KG1 (cell line): ENCODE measurements around the gene STX10.

ENCODE experiments used
- DNase-seq: peaks from one replicate; lab custom pipeline; 2025; lab: John Stamatoyannopoulos, UW

Gene STX10

DNA sequence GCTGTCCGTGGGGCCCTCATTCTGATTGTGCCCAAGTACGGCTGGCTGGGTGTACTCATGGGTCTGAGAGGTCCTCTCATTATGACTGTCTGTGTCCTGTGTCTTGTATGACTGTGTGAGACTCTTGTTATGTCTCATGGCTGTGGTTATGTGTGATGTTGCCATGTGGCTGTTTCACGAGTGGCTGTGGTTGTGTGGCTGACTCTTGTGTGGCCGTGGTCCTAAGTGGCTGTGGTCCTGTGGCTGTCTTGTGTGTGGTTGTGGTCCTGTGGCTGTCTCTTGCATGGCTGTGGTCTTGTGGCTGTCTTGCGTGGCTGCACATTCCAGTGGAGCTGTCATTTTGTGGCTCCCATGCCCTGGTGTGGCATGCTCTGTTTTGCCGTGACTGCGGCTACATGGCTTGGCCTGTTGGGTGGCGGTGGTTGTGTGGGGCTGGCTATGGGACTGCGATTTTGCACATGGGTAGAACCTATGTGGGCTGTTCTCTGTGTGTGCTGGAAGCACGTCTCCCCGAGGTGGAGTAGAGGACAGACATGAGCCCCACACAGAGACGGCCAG lies 50.1 kb downstream of the STX10 start:
- peak; percentile 78 for DNase-seq

DNA sequence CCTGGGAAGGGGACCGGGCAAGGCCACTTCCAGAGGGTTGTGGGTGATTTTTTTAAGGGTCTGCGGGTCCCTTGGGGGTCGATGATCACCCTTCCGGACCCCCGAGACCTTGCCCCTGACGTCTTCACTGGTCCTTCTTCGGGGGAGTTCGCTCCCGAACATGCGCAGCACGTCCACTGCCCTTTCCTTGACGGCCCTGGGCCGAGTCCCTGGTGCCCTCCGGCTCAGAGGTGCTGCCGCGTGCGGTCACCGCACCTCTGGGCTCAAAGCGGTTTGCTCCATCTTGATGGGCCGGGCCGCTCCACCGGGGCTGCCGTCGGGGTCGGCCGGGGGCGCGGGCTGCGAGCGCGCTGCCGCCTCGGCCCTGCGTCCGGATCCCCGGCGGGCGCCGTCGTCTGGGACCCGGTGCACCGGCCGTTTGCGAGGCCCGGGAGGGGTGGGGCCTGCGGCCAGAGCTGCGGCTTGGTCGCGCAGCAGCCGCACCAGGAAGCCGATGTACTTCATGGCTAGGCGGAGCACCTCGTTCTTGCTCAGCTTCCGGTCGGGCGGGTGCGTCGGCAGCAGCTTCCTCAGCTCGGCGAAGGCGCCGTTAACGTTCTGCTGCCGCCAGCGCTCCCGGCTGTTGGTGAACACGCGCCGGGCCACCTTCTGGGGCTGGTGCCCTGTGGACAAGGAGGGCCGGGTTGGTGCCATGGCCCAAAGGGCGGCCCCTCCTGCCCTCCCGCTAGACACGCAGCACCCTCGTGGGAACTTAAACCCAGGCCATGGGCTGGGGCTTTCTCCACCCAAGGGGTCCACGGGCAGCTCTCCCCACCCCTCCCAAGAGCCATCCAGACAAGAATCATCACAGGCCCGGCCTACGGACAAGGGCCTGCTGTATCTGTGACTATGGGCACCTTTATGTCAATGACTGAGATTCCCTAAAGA lies 50.8 kb downstream of the STX10 start:
- DNase-seq: peak; percentile 82

- DNase-seq: no peak
Observed at GRCh38 chr19:13098277-13099072, 51.7 kb downstream of the STX10 start.

GRCh38 chr19:13097463-13098258 lies 52.5 kb downstream of the STX10 start:
- DNase-seq: peak; percentile 59

GRCh38 chr19:13097033-13097462 lies 53.1 kb downstream of the STX10 start:
- DNase-seq: peak; percentile 23

GRCh38 chr19:13095934-13096927 lies 53.9 kb downstream of the STX10 start:
- peak; percentile 21 for DNase-seq

DNA sequence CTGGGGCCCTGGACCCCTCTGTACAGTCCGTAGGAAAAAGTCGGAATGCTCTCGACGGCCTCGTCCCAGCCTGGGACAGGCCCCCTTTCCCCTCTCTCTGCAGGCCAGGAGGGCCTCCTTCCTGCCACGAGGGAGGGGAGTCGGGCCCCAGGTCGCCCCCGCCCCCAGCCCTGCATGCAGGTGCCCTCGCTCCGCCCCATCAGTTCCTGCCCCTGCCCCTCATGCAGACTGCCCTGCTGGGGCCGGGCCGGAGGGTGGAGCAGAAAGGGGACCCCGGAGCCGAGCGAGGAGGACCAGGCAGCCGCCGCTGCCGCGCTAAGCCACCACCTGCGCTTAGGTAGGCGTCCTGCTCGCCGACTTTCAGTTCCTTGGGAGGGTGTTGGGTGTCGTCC lies 54.8 kb downstream of the STX10 start:
- DNase-seq: no peak

GRCh38 chr19:13094771-13095392 lies 55.3 kb downstream of the STX10 start:
- DNase-seq: no peak

GRCh38 chr19:13094106-13094504 lies 56.1 kb downstream of the STX10 start:
- no peak for DNase-seq
